HCT116 (cell line): Measurements from ENCODE around the gene OXTR. TPM values are rescaled to one million over a fixed set of nuclear protein-coding genes. Genes with fewer than 3 reads are reported as not detected.

ENCODE experiments used
- ATAC-seq: fragments of 200-7000 bp; cut with Tn5 transposase; 2 replicates; pipeline ENCODE4 v1.9.1; 2020; ENCODE audit warnings: mild to moderate bottlenecking, moderate library complexity
- BruUV-seq: library from RNA; stranded (reverse); fragments of 400-500 nt; replicated peaks from 2 replicates; lab custom pipeline; 2021; lab: Mats Ljungman, UMichigan
- CTCF ChIA-PET: fragments of 300-600 bp; sonication (Branson Sonifier 250); formaldehyde crosslinking; loops from one replicate; lab custom pipeline; 2021; ENCODE audit warnings: antibody characterized with exemption; lab: Charles Lee
- POLR2A ChIA-PET: fragments of 300-600, 350-600 bp; sonication (Branson Sonifier 250); formaldehyde crosslinking; loops from one replicate; lab custom pipeline; 2021; ENCODE audit warnings: antibody characterized with exemption; lab: Charles Lee
- RAD21 ChIA-PET, 2 experiments: fragments of 300-600 bp; sonication (Branson Sonifier 250); formaldehyde crosslinking; loops; one replicate each; lab custom pipeline; 2023; ENCODE audit warnings: low total read pairs in 2 of 2; ENCODE audit not compliant: uncharacterized antibody in 2 of 2, unreplicated experiment in 2 of 2, low non-redundant PET in 1 of 2; lab: Charles Lee
- DNase-seq: peaks from one replicate; pipeline ENCODE4 v3.0.0-alpha.2; 2010; ENCODE audit warnings: low read depth, low spot score
- H2AFZ ChIP-seq: fragments of 200-600 bp; shearing (Covaris generic), sonication (generic); 2 replicates; pipeline ENCODE4 v1.6.1; 2017; ENCODE audit warnings: low read depth, mixed run types, mixed read lengths, antibody characterized with exemption, low read length; ENCODE audit not compliant: poor library complexity, severe bottlenecking
- H3K27ac ChIP-seq: 2 replicates; pipeline ENCODE4 v1.5.1; 2012; ENCODE audit warnings: low read depth, low read length
- H3K27me3 ChIP-seq: fragments of 200-600 bp; sonication (generic); 2 replicates; pipeline ENCODE4 v1.6.1; 2016; ENCODE audit warnings: mixed run types, low read length, mixed read lengths; ENCODE audit not compliant: insufficient read depth
- H3K36me3 ChIP-seq, 2 experiments: fragments of 200-500 bp in 1 of 2; fragments of 200-600 bp in 1 of 2; sonication (Bioruptor generic) in 1 of 2; sonication (generic) in 1 of 2; 2 replicates each; pipeline versions ENCODE4 v1.5.1 to v1.6.1; 2014 to 2016; ENCODE audit warnings: low read length in 2 of 2, inconsistent platforms in 1 of 2, mixed read lengths in 1 of 2, mixed run types in 1 of 2; ENCODE audit not compliant: insufficient read depth in 2 of 2, control insufficient read depth in 1 of 2
- H3K4me1 ChIP-seq, 2 experiments: fragments of 200-600 bp in 1 of 2; sonication (generic) in 1 of 2; 2 replicates each; pipeline versions ENCODE4 v1.5.1 to v1.6.1; 2012 to 2017; ENCODE audit warnings: low read length in 2 of 2, inconsistent platforms in 1 of 2, mild to moderate bottlenecking in 1 of 2, mixed read lengths in 1 of 2, mixed run types in 1 of 2, moderate library complexity in 1 of 2; ENCODE audit not compliant: insufficient read depth in 2 of 2, control insufficient read depth in 1 of 2
- H3K4me2 ChIP-seq: fragments of 200-600 bp; sonication (generic); 2 replicates; pipeline ENCODE4 v1.6.1; 2017; ENCODE audit warnings: mixed run types, low read length, mixed read lengths
- H3K4me3 ChIP-seq, 2 experiments: fragments of 200-600 bp in 1 of 2; sonication (generic) in 1 of 2; replicated peaks in 1 of 2; 2 replicates each; pipeline ENCODE4 v1.5.1; 2011 to 2016; ENCODE audit warnings: low read length in 2 of 2, control low read depth in 1 of 2, low read depth in 1 of 2, mild to moderate bottlenecking in 1 of 2, mixed read lengths in 1 of 2, mixed run types in 1 of 2
- H3K79me2 ChIP-seq: fragments of 200-600 bp; sonication (generic); 2 replicates; pipeline ENCODE4 v1.6.1; 2017; ENCODE audit warnings: mild to moderate bottlenecking, mixed run types, low read length, moderate library complexity, mixed read lengths; ENCODE audit not compliant: insufficient read depth
- H3K9ac ChIP-seq: fragments of 200-600 bp; sonication (generic); 2 replicates; pipeline ENCODE4 v1.6.1; 2016; ENCODE audit warnings: low read length, mixed read lengths
- H3K9me2 ChIP-seq: fragments of 200-600 bp; sonication (generic), shearing (Covaris generic); 2 replicates; pipeline ENCODE4 v1.6.1; 2017; ENCODE audit warnings: mixed run types, mild to moderate bottlenecking, moderate library complexity; ENCODE audit not compliant: insufficient read depth
- H3K9me3 ChIP-seq, 2 experiments: fragments of 200-500 bp in 1 of 2; fragments of 200-600 bp in 1 of 2; sonication (Bioruptor generic) in 1 of 2; sonication (generic) in 1 of 2; 2 replicates each; pipeline ENCODE4 v1.6.1; 2014 to 2017; ENCODE audit warnings: low read length in 2 of 2, mixed read lengths in 2 of 2, inconsistent platforms in 1 of 2, low read depth in 1 of 2, mild to moderate bottlenecking in 1 of 2, mixed run types in 1 of 2, moderate library complexity in 1 of 2; ENCODE audit not compliant: control insufficient read depth in 1 of 2, insufficient read depth in 1 of 2
- H4K20me1 ChIP-seq: fragments of 200-600 bp; sonication (generic), shearing (Covaris generic); 2 replicates; pipeline ENCODE4 v1.6.1; 2017; ENCODE audit warnings: mixed run types, mild to moderate bottlenecking, moderate library complexity; ENCODE audit not compliant: insufficient read depth
- ATF3 ChIP-seq: IDR thresholded peaks from 2 replicates; pipeline ENCODE4 v1.6.1; 2012
- CBX3 ChIP-seq: IDR thresholded peaks from 2 replicates; pipeline ENCODE4 v1.6.1; 2012; ENCODE audit warnings: low read depth
- EGR1 ChIP-seq: IDR thresholded peaks from 2 replicates; pipeline ENCODE4 v1.6.1; 2012; ENCODE audit warnings: low read depth
- ELF1 ChIP-seq: IDR thresholded peaks from 2 replicates; pipeline ENCODE4 v1.6.1; 2012; ENCODE audit warnings: low read depth, borderline replicate concordance
- EZH2 ChIP-seq: fragments of 200-600 bp; sonication (generic); IDR thresholded peaks from 2 replicates; pipeline ENCODE4 v1.6.1; 2017; ENCODE audit warnings: antibody characterized with exemption, mixed run types
- EZH2phosphoT487 ChIP-seq: fragments of 200-600 bp; IDR thresholded peaks from 2 replicates; pipeline ENCODE4 v1.6.1; 2018; ENCODE audit warnings: antibody characterized with exemption, borderline replicate concordance
- FOSL1 ChIP-seq: IDR thresholded peaks from 2 replicates; pipeline ENCODE4 v1.6.1; 2012; ENCODE audit warnings: low read depth
- JUND ChIP-seq: IDR thresholded peaks from 2 replicates; pipeline ENCODE4 v1.6.1; 2012
- RAD21 ChIP-seq: IDR thresholded peaks from 2 replicates; pipeline ENCODE4 v1.6.1; 2012; ENCODE audit warnings: low read depth, mild to moderate bottlenecking
- REST ChIP-seq: IDR thresholded peaks from 2 replicates; pipeline ENCODE4 v1.6.1; 2012; ENCODE audit warnings: low read depth
- SIN3A ChIP-seq: IDR thresholded peaks from 2 replicates; pipeline ENCODE4 v1.6.1; 2012; ENCODE audit warnings: low read depth
- SP1 ChIP-seq: IDR thresholded peaks from 2 replicates; pipeline ENCODE4 v1.6.1; 2012; ENCODE audit warnings: low read depth
- SRF ChIP-seq: IDR thresholded peaks from 2 replicates; pipeline ENCODE4 v1.6.1; 2012; ENCODE audit warnings: low read depth
- ZFX ChIP-seq: fragments of 450-650 bp; IDR thresholded peaks from 2 replicates; pipeline ENCODE4 v1.6.1; 2017
- intact Hi-C: fragments of 100-400 bp; cut with micrococcal nuclease; formaldehyde crosslinking; loops from 2 replicates; pipeline ENCODE4 v1.10.0; 2022
- total RNA-seq: library from RNA; stranded (reverse); gene quantifications from one replicate; pipeline ENCODE4 v1.2.1, GENCODE V29; 2021; ENCODE audit not compliant: unreplicated experiment
- TF ChIP-seq, protein P1 (sequence below): IDR thresholded peaks from 2 replicates; pipeline ENCODE4 v1.6.1; 2012
- TF ChIP-seq, protein P2 (sequence below), 3 experiments: fragments of 200-600 bp in 1 of 3; sonication (generic) in 1 of 3; IDR thresholded peaks in 2 of 3; conservative IDR thresholded peaks in 1 of 3; 2 replicates each; pipeline ENCODE4 v1.5.1; 2012 to 2017; ENCODE audit warnings: low read depth in 2 of 3, low read length in 2 of 3, antibody characterized with exemption in 1 of 3, borderline replicate concordance in 1 of 3, control low read depth in 1 of 3, mild to moderate bottlenecking in 1 of 3, mixed read lengths in 1 of 3, mixed run types in 1 of 3, moderate library complexity in 1 of 3; ENCODE audit not compliant: insufficient read depth in 1 of 3

Gene OXTR
- total RNA-seq, 1 experiment from 2014 or later, result 1.3 TPM

- CTCF ChIA-PET, result no interaction called here
- RAD21 ChIA-PET, result no interaction called here
- H2AFZ ChIP-seq, result no peak overlapping the region
- ATAC-seq, result no peak
- no peak overlapping the region for H3K9ac ChIP-seq
- no peak for TF ChIP-seq REST
- TF ChIP-seq FOSL1, result no peak
- TF ChIP-seq SIN3A, result no peak
- TF ChIP-seq JUND, result no peak
- TF ChIP-seq, protein P1, sequence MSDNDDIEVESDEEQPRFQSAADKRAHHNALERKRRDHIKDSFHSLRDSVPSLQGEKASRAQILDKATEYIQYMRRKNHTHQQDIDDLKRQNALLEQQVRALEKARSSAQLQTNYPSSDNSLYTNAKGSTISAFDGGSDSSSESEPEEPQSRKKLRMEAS, result no peak
- TF ChIP-seq SP1, result no peak
- TF ChIP-seq ZFX, result no peak
- no peak for TF ChIP-seq ELF1
- TF ChIP-seq, protein P2, sequence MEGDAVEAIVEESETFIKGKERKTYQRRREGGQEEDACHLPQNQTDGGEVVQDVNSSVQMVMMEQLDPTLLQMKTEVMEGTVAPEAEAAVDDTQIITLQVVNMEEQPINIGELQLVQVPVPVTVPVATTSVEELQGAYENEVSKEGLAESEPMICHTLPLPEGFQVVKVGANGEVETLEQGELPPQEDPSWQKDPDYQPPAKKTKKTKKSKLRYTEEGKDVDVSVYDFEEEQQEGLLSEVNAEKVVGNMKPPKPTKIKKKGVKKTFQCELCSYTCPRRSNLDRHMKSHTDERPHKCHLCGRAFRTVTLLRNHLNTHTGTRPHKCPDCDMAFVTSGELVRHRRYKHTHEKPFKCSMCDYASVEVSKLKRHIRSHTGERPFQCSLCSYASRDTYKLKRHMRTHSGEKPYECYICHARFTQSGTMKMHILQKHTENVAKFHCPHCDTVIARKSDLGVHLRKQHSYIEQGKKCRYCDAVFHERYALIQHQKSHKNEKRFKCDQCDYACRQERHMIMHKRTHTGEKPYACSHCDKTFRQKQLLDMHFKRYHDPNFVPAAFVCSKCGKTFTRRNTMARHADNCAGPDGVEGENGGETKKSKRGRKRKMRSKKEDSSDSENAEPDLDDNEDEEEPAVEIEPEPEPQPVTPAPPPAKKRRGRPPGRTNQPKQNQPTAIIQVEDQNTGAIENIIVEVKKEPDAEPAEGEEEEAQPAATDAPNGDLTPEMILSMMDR (IDR thresholded peaks at IDR 0.05 in 2 of 3, conservative IDR thresholded peaks at IDR 0.05 in 1 of 3; ENCODE audit: borderline replicate concordance in 1 of 3, insufficient read depth in 1 of 3, low read depth in 2 of 3, low read length in 2 of 3), result no peak
- no peak for TF ChIP-seq RAD21
- no peak for TF ChIP-seq SRF
- TF ChIP-seq EZH2, result no peak
- no peak for TF ChIP-seq EGR1
- TF ChIP-seq CBX3, result no peak
- TF ChIP-seq EZH2phosphoT487, result no peak
- no peak for TF ChIP-seq ATF3
- TF ChIP-seq, all 23 proteins: peak for 0
- POLR2A ChIA-PET, result no interaction called here
- H3K4me3 ChIP-seq, result no peak overlapping the region
- no peaks in the 10 kb centered on the region for H3K27me3 ChIP-seq
- no peaks in the 10 kb centered on the region for H3K36me3 ChIP-seq
- peaks cover 16 to 59% of the 10 kb centered on the region in 2 experiments for H3K4me1 ChIP-seq
- H3K27ac ChIP-seq, result no peak overlapping the region
- DNase-seq, result no peak
- no TSS peak for BruUV-seq
- no peak overlapping the region for H3K4me2 ChIP-seq
- H3K9me2 ChIP-seq, result no peaks in the 10 kb centered on the region
- H3K9me3 ChIP-seq, result no peaks in the 10 kb centered on the region
- no peaks in the 10 kb centered on the region for H3K79me2 ChIP-seq
- intact Hi-C loops, result no loop called here
- H4K20me1 ChIP-seq, result no peaks in the 10 kb centered on the region
Measured at GRCh38 chr3:8734908-8735307, 34.5 kb downstream of the OXTR start.
